ENCODE data around the gene DENND4A.

DENND4A gene

GRCh38 chr15:65660927-65661326, 131.2 kb downstream of the DENND4A start:
- no peak for DNase-seq

GRCh38 chr15:65659502-65660052, 132.5 kb downstream of the DENND4A start:
- no peak for DNase-seq

GRCh38 chr15:65655457-65655856, 136.6 kb downstream of the DENND4A start:
- DNase-seq: no peak

- DNase-seq: no peak
Observed at GRCh38 chr15:65655026-65655425, 137.1 kb downstream of the DENND4A start.

- no peak for DNase-seq
Observed at GRCh38 chr15:65653801-65654521, 138.1 kb downstream of the DENND4A start.

- DNase-seq: no peak
Observed at GRCh38 chr15:65653341-65653740, 138.8 kb downstream of the DENND4A start.

GRCh38 chr15:65651831-65652749, 140.0 kb downstream of the DENND4A start:
- DNase-seq: no peak

- DNase-seq: no peak
Observed at GRCh38 chr15:65651042-65651322, 141.1 kb downstream of the DENND4A start.

- no peak for DNase-seq
Observed at GRCh38 chr15:65650312-65651041, 141.6 kb downstream of the DENND4A start.

- DNase-seq: no peak
Observed at GRCh38 chr15:65646486-65646885, 145.6 kb downstream of the DENND4A start.

- no peak for DNase-seq
Observed at GRCh38 chr15:65645392-65645791, 146.7 kb downstream of the DENND4A start.

- DNase-seq: no peak
Observed at GRCh38 chr15:65644282-65644681, 147.8 kb downstream of the DENND4A start.

- DNase-seq: no peak
Observed at GRCh38 chr15:65642594-65642993, 149.5 kb downstream of the DENND4A start.

- no peak for DNase-seq
Observed at GRCh38 chr15:65641768-65642475, 150.2 kb downstream of the DENND4A start.

- DNase-seq: no peak
Observed at GRCh38 chr15:65639509-65639908, 152.6 kb downstream of the DENND4A start.

GRCh38 chr15:65638681-65639089, 153.4 kb downstream of the DENND4A start:
- peak; percentile 3 for DNase-seq

- no peak for DNase-seq
Observed at GRCh38 chr15:65638109-65638508, 154.0 kb downstream of the DENND4A start.

- DNase-seq: no peak
Observed at GRCh38 chr15:65634356-65634755, 157.7 kb downstream of the DENND4A start.

GRCh38 chr15:65633752-65634151, 158.3 kb downstream of the DENND4A start:
- no peak for DNase-seq

- no peak for DNase-seq
Observed at GRCh38 chr15:65632780-65633375, 159.2 kb downstream of the DENND4A start.

- DNase-seq: no peak
Observed at GRCh38 chr15:65631503-65631902, 160.6 kb downstream of the DENND4A start.

GRCh38 chr15:65630760-65631159, 161.3 kb downstream of the DENND4A start:
- no peak for DNase-seq
